ENCODE measurements around the gene CLPSL1.

Gene CLPSL1

GRCh38 chr6:35776364-35777215, 4.2 kb upstream of the CLPSL1 start, which contains the start of gene CLPSL2:
CLPSL2 (plus strand) TSS chr6:35776598; CDS start chr6:35776619, 21 bp downstream.
- H3K36me3 Mint-ChIP-seq (ENCODE audit: low read depth), result no peaks in the 10 kb centered on the region
- intact Hi-C loops (cut with micrococcal nuclease), result no loop called here

GRCh38 chr6:35777356-35778102, 3.3 kb upstream of the CLPSL1 start:
- Mint-ChIP-seq H3K9me3 (no peaks in the 10 kb centered on the region), H3K27ac (no peak overlapping the region), H3K36me3 (ENCODE audit: low read depth) (no peaks in the 10 kb centered on the region), H3K4me1 (ENCODE audit: low read depth) (peaks cover 12% of the 10 kb centered on the region), H3K4me3 (no peak overlapping the region), H3K27me3 (peaks cover 28% of the 10 kb centered on the region)
- intact Hi-C loops (cut with micrococcal nuclease), result no loop called here

More at GRCh38 chr6:35776364-35777215, 4.2 kb upstream of the CLPSL1 start, which contains the start of gene CLPSL2:
- Mint-ChIP-seq H3K27ac (no peak within 1 kb of the TSS), H3K4me1 (ENCODE audit: low read depth) (peaks cover 16% of the 10 kb centered on the region), H3K27me3 (peaks cover 24% of the 10 kb centered on the region), H3K4me3 (peak within 1 kb of the TSS; percentile 57), H3K9me3 (no peaks in the 10 kb centered on the region)

GRCh38 chr6:35778437-35778836, 2.4 kb upstream of the CLPSL1 start:
- peaks cover 12% of the 10 kb centered on the region for H3K4me1 Mint-ChIP-seq (ENCODE audit: low read depth)
- H3K9me3 Mint-ChIP-seq, result no peaks in the 10 kb centered on the region
- peaks cover 28% of the 10 kb centered on the region for H3K27me3 Mint-ChIP-seq
- H3K4me3 Mint-ChIP-seq, result no peak overlapping the region
- H3K27ac Mint-ChIP-seq, result no peak overlapping the region
- H3K36me3 Mint-ChIP-seq (ENCODE audit: low read depth), result no peaks in the 10 kb centered on the region
- intact Hi-C loops (cut with micrococcal nuclease), result no loop called here

GRCh38 chr6:35781290-35781689, 471 bp downstream of the CLPSL1 start:
- intact Hi-C loops (cut with micrococcal nuclease), result no loop called here
- H3K9me3 Mint-ChIP-seq, result no peaks in the 10 kb centered on the region
- H3K27me3 Mint-ChIP-seq, result peaks cover 37% of the 10 kb centered on the region
- no peaks in the 10 kb centered on the region for H3K36me3 Mint-ChIP-seq (ENCODE audit: low read depth)
- peaks cover 6% of the 10 kb centered on the region for H3K4me1 Mint-ChIP-seq (ENCODE audit: low read depth)
- no peak overlapping the region for H3K4me3 Mint-ChIP-seq
- H3K27ac Mint-ChIP-seq, result no peak overlapping the region

- Mint-ChIP-seq H3K27me3 (peaks cover 40% of the 10 kb centered on the region), H3K4me1 (ENCODE audit: low read depth) (peaks cover 5% of the 10 kb centered on the region), H3K27ac (no peak overlapping the region), H3K36me3 (ENCODE audit: low read depth) (no peaks in the 10 kb centered on the region), H3K4me3 (no peak overlapping the region), H3K9me3 (no peaks in the 10 kb centered on the region)
- intact Hi-C loops (cut with micrococcal nuclease), result no loop called here
Measured at GRCh38 chr6:35782424-35782823, 1.6 kb downstream of the CLPSL1 start.

- intact Hi-C loops (cut with micrococcal nuclease), result no loop called here
- peaks cover 52% of the 10 kb centered on the region for H3K27me3 Mint-ChIP-seq
- H3K4me1 Mint-ChIP-seq (ENCODE audit: low read depth), result peaks cover 5% of the 10 kb centered on the region
- no peaks in the 10 kb centered on the region for H3K36me3 Mint-ChIP-seq (ENCODE audit: low read depth)
- no peak overlapping the region for H3K4me3 Mint-ChIP-seq
- H3K27ac Mint-ChIP-seq, result no peak overlapping the region
- no peaks in the 10 kb centered on the region for H3K9me3 Mint-ChIP-seq
Measured at GRCh38 chr6:35784200-35784599, 3.4 kb downstream of the CLPSL1 start.

- Mint-ChIP-seq H3K4me3 (no peak overlapping the region), H3K9me3 (no peaks in the 10 kb centered on the region), H3K27me3 (peaks cover 60% of the 10 kb centered on the region), H3K36me3 (ENCODE audit: low read depth) (no peaks in the 10 kb centered on the region), H3K4me1 (ENCODE audit: low read depth) (peaks cover 5% of the 10 kb centered on the region), H3K27ac (no peak overlapping the region)
- intact Hi-C loops (cut with micrococcal nuclease), result no loop called here
Measured at GRCh38 chr6:35786272-35786671, 5.5 kb downstream of the CLPSL1 start.

- Mint-ChIP-seq H3K4me3 (no peak overlapping the region), H3K4me1 (ENCODE audit: low read depth) (peaks cover 5% of the 10 kb centered on the region), H3K9me3 (no peaks in the 10 kb centered on the region), H3K36me3 (ENCODE audit: low read depth) (no peaks in the 10 kb centered on the region), H3K27ac (no peak overlapping the region), H3K27me3 (peaks cover 60% of the 10 kb centered on the region)
- intact Hi-C loops (cut with micrococcal nuclease), result loop anchor here (1.0 kb wide), 1 partner anchor 11 kb away; no protein-coding TSS in a partner anchor
Measured at GRCh38 chr6:35786810-35787209, 6.0 kb downstream of the CLPSL1 start.

- no peak overlapping the region for H3K27ac Mint-ChIP-seq
- H3K27me3 Mint-ChIP-seq, result peaks cover 55% of the 10 kb centered on the region
- intact Hi-C loops (cut with micrococcal nuclease), result loop anchor here (1.0 kb wide), 1 partner anchor 11 kb away; no protein-coding TSS in a partner anchor
- H3K36me3 Mint-ChIP-seq (ENCODE audit: low read depth), result no peaks in the 10 kb centered on the region
- no peak overlapping the region for H3K4me3 Mint-ChIP-seq
- H3K4me1 Mint-ChIP-seq (ENCODE audit: low read depth), result peaks cover 5% of the 10 kb centered on the region
- no peaks in the 10 kb centered on the region for H3K9me3 Mint-ChIP-seq
Measured at GRCh38 chr6:35787266-35788218, 6.7 kb downstream of the CLPSL1 start.

GRCh38 chr6:35788423-35788982, 7.7 kb downstream of the CLPSL1 start:
- H3K27me3 Mint-ChIP-seq, result peaks cover 55% of the 10 kb centered on the region
- peaks cover 5% of the 10 kb centered on the region for H3K4me1 Mint-ChIP-seq (ENCODE audit: low read depth)
- no peaks in the 10 kb centered on the region for H3K36me3 Mint-ChIP-seq (ENCODE audit: low read depth)
- intact Hi-C loops (cut with micrococcal nuclease), result no loop called here
- H3K27ac Mint-ChIP-seq, result no peak overlapping the region
- H3K4me3 Mint-ChIP-seq, result no peak overlapping the region
- H3K9me3 Mint-ChIP-seq, result no peaks in the 10 kb centered on the region

- Mint-ChIP-seq H3K4me3 (no peak overlapping the region), H3K27me3 (peaks cover 45% of the 10 kb centered on the region), H3K36me3 (ENCODE audit: low read depth) (no peaks in the 10 kb centered on the region), H3K9me3 (no peaks in the 10 kb centered on the region), H3K27ac (no peak overlapping the region), H3K4me1 (ENCODE audit: low read depth) (peaks cover 5% of the 10 kb centered on the region)
- intact Hi-C loops (cut with micrococcal nuclease), result no loop called here
Measured at GRCh38 chr6:35790683-35791082, 9.9 kb downstream of the CLPSL1 start.

- intact Hi-C loops (cut with micrococcal nuclease), result no loop called here
- Mint-ChIP-seq H3K27ac (no peak overlapping the region), H3K4me3 (no peak overlapping the region), H3K36me3 (ENCODE audit: low read depth) (no peaks in the 10 kb centered on the region), H3K27me3 (peaks cover 8% of the 10 kb centered on the region), H3K4me1 (ENCODE audit: low read depth) (no peaks in the 10 kb centered on the region), H3K9me3 (no peaks in the 10 kb centered on the region)
Measured at GRCh38 chr6:35794536-35795452, 14.0 kb downstream of the CLPSL1 start.
